Eye (tissue), 1 donor: ENCODE measurements around the gene CROCC.
"Not testable (repeated sequence)": the region's sequence is repeated elsewhere in the genome, so short reads cannot be mapped to it uniquely, and the experiment has no call there.

Experiments used
- DNase-seq: peaks from one replicate; pipeline ENCODE4 v3.0.0-alpha.2; 2015

Gene CROCC

GRCh38 chr1:16946185-16946584, 24.5 kb downstream of the CROCC start:
- DNase-seq, result not testable (repeated sequence)

DNA sequence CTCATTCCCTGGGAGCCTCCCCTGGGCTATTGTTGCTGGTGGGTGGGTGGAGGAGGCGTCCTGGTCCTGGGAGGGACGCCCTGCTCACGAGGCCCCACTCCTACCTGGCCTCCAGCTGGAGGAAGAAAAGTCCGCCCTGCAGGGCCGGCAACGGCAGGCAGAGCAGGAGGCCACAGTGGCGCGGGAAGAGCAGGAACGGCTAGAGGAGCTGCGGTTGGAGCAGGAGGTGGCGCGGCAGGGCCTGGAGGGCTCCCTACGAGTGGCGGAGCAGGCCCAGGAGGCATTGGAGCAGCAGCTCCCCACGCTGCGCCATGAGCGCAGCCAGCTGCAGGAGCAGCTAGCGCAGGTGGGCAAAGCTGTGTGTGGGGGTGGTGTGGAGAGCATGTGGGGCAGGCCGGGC, 24.9 kb downstream of the CROCC start:
- no peak for DNase-seq

GRCh38 chr1:16948282-16948891, 26.7 kb downstream of the CROCC start:
- not testable (repeated sequence) for DNase-seq

DNA sequence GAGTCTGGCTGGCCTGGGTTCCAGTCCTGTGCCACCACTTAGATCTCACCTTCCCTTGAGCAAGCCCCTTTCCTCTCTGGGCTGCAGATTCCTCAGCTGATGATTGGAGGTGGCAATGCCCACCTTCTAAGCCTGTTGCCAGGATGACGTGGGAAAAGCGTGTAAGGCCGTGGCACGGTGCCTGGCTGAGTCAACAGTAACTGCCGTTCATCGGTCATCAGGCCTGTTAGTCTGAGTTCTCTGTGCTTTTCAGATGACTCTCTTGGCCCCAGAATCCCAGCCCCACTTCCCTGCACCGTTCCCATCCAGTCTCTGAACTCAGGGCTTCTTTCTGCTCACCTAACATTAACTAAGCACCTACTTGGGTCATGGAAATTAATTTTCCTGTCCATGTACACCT, 27.3 kb downstream of the CROCC start:
- DNase-seq, result not testable (repeated sequence)

DNA sequence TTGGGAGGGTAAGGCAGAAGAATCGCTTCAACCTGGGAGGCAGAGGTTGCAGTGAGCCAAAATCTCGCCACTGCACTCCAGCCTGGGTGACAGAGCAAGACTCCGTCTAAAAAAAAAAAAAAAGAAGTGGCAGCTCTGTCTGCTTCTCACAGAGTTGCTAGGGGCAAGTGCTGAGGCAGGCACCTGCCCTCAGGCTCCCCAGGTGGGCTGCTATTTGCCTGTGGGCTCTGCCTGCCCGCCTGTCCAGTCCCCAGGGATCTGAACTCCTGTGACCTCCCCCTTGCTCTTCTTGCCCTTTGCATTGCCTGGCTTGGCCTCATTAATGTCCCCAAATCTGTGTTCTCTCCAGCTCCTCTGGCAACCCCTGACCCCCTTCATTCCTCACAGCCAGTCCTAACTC, 30.6 kb downstream of the CROCC start:
- DNase-seq, result not testable (repeated sequence)

DNA sequence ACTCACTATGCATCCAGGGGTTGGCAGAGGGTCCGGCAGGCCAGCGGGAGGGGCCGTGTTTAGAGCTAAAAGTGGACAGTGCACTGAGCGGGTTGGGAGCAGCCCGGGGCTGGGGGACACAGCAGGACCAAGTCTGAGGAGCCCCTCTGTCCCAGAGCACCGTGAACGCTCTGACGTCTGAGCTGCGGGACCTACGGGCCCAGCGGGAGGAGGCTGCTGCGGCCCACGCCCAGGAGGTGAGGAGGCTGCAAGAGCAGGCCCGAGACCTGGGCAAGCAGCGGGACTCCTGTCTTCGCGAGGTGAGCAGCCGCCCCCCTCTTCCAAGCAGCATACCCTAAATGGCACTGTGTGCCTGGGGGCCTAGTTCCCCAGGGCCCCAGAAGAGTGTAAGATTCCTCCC, 32.8 kb downstream of the CROCC start:
- no peak for DNase-seq

- DNase-seq, result no peak
Observed at GRCh38 chr1:16955186-16955585, 33.5 kb downstream of the CROCC start.

DNA sequence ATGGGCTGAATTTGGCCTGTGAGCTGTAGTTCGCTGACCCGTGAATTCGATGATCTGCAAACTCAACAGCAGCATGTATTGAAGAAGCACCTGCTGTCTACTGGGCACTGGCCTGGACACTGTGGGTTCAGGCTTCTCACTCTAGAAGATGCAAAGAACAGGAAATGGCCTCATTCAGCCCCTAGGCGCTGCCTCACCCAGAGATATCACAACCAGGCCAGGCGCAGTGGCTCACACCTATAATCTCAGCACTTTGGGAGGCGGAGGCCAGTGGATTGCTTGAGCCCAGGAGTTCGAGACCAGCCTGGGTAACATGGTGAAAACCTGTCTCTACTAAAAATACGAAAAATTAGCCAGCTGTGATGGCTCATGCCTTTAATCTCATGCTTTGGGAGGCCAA, 35.0 kb downstream of the CROCC start:
- no peak for DNase-seq

DNA sequence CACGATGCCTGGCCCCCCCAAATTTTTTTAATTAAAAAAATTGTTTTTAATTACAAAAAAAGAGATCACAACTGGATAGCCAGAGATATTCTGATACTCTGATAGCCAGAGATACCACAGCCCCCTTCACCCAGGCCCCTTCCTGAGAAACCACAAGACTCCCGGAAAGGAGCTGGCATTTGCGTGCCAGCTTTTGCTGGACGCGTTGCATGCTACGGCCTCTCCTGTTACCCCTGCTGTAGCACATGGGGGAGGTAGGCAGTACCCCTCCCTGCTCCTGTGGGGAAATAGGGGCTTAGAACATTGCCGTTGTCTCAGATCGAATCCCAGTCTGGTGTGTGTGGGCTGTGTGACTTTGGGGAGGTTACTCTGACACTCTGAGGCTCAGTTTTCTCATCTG, 36.0 kb downstream of the CROCC start:
- DNase-seq, result no peak

GRCh38 chr1:16958475-16958874, 36.7 kb downstream of the CROCC start:
- DNase-seq, result no peak

DNA sequence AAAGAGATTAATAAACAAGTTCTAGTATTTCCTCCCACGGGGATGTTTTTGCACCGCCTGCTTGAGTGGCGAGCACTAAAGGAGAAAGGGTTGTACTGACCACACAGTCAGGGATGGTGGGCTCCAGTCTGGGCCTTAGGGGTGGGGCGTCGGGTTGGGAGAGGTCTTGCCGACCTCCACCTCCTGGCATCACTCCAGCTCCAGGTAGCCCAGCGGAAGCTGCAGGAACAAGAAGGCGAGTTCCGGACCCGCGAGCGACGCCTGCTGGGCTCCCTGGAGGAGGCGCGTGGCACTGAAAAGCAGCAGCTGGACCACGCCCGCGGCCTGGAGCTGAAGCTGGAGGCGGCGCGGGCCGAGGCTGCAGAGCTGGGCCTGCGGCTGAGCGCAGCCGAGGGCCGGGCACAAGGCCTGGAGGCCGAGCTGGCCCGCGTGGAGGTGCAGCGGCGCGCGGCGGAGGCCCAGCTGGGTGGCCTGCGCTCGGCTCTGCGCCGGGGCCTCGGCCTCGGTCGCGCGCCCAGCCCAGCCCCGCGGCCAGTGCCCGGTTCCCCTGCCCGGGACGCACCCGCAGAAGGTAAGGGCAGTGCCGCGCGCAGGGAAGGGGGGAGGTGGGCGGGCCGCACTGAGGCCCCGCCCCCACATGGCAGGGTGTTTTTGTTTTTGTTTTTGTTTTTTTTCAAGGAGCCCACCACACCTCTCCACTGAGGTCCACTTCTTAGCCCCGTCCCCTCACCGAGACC, 39.0 kb downstream of the CROCC start:
- peak; percentile 90 for DNase-seq

DNA sequence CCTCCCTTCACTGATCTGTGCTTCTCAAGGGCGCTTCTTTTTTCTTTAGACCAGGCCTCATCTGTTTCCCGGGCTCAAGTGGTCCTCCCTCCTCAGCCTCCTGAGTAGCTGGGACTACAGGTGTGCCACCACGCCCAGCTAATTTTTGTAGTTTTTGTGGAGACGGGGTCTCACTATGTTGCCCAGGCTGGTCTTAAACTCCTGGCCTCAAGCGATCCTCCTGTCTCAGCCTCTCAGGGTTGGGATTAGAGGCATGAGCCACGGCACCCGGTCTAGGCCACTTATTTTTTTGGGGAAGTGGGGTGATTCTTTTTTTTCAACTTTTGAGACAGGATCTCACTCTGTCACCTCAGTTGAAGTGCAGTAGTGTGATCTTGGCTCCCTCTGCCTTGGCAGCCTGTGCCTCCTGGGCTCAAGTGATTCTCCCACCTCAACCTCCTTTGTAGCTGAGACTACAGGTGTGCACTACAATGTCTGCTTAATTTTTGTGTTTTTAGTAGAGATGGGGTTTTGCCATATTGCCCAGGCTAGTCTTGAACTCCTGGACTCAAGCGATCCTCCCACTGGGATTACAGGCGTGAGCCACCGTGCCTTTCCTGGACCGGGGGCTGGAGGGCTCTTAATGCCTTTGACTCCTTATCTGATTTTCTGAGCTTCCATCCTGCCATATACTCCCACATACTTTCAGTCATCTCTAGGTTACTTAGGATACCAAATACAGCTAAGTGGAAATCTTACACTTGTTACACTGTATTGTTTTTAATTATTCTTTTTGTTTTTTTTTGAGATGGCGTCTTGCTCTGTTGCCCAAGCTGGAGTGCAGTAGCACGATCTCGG, 39.8 kb downstream of the CROCC start:
- no peak for DNase-seq

GRCh38 chr1:16964169-16964568, 42.4 kb downstream of the CROCC start:
- DNase-seq, result not testable (repeated sequence)

DNA sequence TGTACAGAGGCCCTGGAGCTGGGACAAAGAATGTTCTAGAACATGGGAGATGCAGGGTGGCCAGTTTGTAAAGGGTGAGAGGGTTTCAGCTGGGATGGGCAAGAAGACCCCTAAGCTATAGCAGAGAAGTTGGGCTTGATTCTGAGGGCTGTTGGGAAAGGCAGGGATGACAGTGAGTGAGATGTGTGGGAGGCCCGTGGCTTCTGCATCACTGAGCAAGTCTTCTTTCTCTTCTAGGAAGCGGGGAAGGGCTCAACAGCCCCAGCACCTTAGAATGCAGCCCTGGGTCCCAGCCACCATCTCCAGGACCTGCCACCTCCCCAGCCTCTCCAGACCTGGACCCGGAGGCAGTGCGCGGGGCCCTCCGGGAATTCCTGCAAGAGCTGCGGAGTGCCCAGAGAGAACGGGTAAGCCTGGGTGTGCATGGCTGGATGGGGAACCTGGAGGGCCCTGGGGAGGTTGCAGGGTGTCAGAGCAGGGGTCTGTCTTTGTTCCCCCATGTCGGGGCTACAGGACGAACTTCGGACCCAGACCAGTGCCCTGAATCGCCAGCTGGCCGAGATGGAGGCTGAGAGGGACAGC, 43.8 kb downstream of the CROCC start:
- DNase-seq, result no peak

DNA sequence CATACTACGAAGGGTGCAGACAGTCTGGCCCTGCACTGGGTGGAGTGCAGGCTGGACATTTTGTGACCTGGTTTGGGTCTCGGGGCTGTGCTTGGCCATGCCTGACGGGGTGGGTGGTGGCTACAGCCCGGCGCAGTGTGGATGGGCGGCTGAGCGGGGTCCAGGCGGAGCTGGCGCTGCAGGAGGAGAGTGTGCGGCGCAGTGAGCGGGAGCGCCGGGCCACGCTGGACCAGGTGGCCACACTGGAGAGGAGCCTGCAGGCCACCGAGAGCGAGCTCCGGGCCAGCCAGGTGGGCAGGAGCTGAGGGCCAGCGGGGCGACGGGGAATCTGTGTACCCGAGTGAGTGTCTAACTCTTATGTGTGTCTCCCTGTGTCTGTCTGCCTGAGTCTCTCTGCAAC, 44.6 kb downstream of the CROCC start:
- no peak for DNase-seq

DNA sequence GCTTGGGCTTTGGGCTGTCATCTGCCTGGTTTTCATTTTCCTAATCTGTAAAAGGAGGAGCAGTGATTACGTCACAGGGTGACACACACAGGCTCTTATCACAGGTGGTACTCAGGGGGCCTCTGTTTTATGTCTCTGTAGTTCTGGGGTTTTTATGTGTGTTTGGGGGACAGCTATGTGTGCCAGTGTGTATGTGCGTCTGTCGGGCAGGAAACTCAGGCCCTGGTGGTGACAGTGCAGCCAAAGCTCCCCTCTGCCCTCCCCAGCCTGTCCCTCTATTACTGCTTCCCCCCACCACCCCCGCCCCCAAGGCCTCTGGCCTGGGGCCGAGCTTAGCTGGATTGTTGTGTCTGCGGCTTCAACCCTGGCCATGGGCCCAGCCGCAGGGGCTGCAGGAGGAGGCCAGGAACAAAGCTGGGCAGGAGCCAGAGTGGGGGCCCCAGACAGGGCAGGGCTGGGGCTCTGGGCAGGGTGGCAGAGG, 45.4 kb downstream of the CROCC start:
- peak; percentile 82 for DNase-seq

- DNase-seq, result no peak
Observed at GRCh38 chr1:16967962-16968361, 46.2 kb downstream of the CROCC start.

- DNase-seq, result no peak
Observed at GRCh38 chr1:16968372-16968771, 46.6 kb downstream of the CROCC start.

GRCh38 chr1:16969057-16969611, 47.4 kb downstream of the CROCC start:
- DNase-seq, result no peak

- no peak for DNase-seq
Observed at GRCh38 chr1:16969651-16970050, 47.9 kb downstream of the CROCC start.

GRCh38 chr1:16970132-16970910, 48.6 kb downstream of the CROCC start:
- DNase-seq, result no peak
